Activated naive CD4-positive, alpha-beta T cell (primary cell): ENCODE data around the gene KRT71.
"Not testable (repeated sequence)": the region's sequence is repeated elsewhere in the genome, so short reads cannot be mapped to it uniquely, and the experiment has no call there.

Source experiments
- DNase-seq, 4 experiments: peaks; one replicate each; lab custom pipeline; 2025; lab: John Stamatoyannopoulos, UW

The KRT71 gene

DNA sequence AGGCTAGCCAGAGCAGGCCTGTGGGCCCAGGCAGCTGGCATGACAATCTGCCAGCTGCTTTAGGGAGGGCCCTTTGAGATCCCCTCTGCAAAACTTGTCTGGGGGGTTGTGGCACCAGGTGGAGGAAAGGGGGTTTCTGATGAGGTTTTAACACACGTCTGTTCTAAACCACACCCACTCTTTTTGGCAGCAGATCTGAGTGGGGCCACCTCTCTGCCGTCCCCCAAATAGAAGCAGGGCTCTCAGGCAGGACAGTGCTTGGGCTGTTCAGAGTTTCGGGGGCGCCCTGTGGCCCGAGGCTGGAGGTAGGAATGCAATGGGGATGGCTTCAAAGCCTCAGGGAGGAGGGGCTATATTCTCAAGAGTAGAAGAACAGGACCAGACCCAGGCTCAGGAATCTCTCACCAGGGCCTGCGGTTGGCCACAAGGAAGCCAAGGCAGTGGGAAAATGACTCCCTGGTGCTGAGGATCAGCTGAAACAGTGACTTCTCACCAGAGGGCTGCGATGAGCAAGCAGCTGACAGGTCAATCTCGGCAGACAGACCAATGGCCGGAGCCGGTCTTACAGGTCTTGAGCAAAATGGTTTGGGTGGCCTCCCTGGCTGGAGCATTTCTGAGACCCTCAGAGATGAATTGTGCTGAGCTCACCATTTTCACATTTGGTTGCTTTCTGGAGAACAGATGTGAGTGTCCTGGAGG is 31.2 kb downstream of the KRT71 start:
- no peak for DNase-seq

DNA sequence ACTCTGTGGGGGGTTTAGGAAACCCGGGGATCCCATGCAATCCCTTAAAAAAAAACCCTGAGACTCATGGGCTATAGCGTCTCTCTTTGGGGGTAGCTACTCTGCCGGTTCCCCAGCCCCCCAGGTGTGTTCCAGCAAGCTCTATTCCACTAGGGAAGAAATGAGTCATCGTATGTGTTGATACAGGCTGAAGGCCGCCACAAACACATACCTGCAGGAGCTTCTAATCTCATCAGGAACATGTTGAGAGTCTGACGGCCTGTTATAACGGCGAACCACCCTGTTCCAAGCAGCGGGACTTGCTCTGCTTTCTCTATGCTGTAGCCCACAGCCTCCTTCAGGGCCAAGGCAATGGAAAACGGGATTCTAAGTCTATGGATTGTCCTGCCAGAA is 31.8 kb downstream of the KRT71 start:
- no peak for DNase-seq

- no peak for DNase-seq
Observed at GRCh38 chr12:52519826-52520662, 32.9 kb downstream of the KRT71 start, which contains the start of gene KRT5. KRT5 (minus strand) TSS chr12:52520394; CDS start chr12:52520296, 98 bp downstream.

DNA sequence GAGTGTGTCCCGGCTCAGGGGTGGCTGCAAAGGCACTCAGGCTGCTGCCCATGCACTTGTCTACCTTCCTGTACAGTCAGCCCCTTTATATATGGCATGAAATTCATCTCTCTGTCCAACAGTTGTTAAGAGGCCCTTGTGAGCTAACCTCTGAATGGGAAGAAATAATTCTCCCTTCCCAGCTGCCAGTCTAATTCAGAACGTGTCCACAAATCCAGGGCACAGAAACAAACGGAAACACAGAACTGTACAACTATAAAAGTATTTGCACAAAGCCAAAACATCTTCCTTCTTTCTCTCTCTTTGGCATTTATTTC is 33.6 kb downstream of the KRT71 start:
- no peak for DNase-seq

DNA sequence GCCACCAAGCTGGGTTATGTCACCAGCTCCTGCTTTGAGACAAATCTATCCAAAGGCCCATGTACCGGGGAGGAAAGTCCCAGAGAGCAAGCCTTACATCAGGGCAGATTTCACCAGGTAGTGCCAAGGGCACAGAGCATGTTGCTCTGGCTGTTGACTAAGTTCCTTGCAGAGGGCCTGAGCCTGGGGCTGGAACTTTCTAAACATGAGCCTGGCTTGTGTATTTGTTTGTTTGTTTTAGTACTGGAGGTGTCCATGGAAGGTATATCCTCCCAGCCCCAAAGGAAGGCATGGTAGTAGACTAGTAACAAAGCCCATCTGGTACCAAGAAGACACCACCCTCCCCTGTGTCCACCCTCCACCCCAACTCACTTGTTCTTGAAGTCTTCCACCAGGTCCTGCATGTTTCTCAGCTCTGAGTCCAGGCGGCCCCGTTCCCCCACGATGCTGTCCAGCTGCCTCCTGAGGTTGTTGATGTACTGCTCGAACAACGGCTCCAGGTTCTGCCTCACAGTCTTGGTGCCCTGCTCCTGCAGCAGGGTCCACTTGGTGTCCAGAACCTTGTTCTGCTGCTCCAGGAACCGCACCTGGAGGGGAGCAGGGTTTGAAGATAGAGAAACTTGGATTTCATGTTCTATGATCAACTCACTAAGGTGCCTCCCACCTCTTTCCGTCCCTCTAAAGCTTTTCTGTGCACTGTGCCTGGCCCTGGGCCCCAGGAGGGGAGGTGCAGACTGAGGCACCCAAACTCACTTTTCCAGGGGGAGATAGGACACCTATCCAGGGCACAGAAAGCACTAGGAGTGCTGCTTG is 34.2 kb downstream of the KRT71 start:
- no peak for DNase-seq

- no peak for DNase-seq
Observed at GRCh38 chr12:52517888-52518287, 35.1 kb downstream of the KRT71 start.

DNA sequence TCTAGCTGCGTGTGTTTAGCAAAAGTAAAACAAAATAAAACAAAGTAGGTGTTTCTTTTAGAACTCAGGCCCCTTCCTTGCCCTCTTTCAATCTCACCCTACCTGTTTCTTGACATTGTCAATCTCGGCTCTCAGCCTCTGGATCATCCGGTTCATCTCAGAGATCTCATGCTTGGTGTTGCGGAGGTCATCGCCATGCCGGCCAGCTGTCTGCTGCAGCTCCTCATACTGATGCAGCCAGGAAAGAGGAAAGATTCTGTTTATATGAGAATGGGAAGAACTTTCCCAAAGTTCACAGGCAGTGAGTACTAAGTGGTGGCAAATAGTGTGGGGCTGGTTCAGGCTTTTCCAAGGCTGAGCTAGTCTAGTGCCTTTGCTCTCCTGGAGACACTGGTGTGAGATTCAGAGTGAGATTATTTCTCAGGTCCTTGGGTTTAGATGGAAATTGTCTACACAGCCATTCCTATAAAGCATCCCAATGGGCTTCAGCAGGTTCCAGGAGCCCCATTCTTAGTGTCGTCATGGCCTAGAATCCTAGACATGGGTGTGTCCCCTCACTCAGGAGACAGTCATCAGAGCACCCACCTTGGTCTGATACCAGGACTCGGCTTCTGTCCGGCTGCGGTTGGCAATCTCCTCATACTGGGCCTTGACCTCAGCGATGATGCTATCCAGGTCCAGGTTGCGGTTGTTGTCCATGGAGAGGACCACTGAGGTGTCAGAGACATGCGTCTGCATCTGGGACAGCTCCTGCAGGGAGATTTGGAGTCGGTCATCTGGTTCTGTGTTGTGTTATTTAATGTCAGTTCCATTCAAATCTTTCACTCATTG is 35.7 kb downstream of the KRT71 start:
- DNase-seq: no peak

DNA sequence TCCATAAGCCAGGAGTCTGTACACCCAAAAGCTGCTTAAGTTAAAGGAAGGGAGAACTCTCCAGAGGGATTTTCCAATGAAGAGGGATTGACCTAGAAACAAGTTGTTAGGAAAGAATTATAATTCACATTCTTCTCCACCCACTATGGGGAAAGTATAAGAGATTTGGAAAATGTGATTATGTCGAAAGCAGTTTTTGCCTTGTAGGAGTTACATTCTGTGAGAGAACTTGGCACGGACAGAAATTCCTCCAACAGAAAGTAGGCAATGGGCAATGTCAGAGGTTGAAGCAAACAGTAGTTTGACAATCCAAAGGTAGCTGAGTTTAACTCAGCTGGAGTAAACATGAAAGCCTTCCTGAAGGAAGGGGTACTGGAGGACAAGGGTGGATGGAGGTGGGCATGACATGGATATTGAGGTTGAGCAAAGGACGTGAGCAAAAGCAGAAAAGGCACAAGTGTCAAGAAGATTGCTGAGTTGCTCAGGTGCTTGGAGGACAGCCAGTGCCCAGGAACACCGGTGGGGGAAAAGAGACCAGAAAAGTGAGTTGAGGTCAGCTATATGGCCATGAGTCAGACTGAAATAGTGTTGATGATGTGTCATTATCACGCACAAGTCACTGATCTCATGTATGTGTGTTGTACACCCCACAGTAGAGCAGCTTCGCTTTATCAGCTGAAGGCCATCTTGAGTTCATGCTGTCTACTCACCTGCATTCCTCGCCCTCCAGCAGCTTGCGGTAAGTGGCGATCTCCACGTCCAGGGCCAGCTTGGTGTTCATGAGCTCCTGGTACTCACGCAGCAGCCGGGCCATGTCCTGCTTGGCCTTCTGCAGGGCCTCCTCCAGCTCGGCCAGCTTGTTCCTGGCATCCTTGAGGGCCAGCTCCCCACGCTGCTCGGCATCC is 36.8 kb downstream of the KRT71 start:
- no peak for DNase-seq

DNA sequence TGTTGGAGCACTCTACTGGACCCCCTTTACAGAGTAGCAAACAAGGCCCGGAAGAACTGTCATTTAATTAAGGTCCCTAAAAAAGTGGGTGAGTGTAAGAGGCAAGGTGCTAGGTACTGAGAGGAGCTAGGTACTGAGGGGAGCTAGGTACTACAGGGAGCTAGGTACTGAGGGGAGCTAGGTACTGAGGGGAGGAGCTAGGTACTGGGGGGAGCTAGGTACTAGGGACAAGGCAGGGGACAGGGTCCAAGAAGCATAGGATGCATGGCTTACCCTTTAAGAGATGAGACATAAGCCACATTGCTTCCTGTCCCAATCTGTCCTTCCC is 37.7 kb downstream of the KRT71 start:
- no peak for DNase-seq

- no peak for DNase-seq
Observed at GRCh38 chr12:52514471-52515318, 38.2 kb downstream of the KRT71 start.

- DNase-seq: no peak
Observed at GRCh38 chr12:52513736-52514135, 39.2 kb downstream of the KRT71 start.

GRCh38 chr12:52508211-52508610 is 44.7 kb downstream of the KRT71 start:
- DNase-seq: no peak

GRCh38 chr12:52506858-52507715 is 45.9 kb downstream of the KRT71 start:
- no peak for DNase-seq

DNA sequence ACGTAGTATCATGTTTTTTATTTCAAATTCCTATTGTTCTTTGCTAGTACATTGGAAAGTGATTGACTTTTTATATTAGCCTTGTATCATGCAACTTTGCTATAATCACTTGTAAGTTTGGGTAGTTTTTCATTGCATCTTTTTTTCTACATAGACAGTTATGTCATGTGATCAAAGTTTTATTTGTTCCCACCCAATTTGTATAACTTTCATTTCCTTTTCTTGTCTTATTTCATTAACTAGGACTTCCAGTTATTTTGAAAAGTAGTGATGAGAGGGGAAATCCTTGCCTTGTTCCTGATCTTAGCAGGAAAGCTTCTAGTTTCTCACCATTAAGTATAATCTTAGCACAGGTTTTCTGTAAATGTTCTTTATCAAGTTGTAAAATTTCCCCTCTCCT is 50.1 kb downstream of the KRT71 start:
- DNase-seq: no peak

DNA sequence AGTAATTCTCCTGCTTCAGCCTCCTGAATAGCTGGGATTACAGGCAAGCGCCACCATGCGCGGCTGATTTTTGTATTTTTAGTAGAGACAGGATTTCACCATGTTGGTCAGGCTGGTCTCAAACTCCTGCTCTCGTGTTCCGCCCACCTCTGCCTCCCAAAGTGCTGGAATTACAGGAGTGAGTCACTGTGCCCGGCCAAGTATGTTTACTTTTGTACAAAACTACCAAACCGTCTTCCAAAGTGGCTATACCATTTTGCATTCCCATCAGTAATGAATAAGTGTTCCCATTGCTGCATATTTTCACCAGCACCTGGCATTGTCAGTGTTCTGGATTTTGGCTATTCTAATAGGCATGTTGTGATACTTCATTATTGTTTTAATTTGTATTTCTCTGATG is 51.5 kb downstream of the KRT71 start:
- DNase-seq: no peak

GRCh38 chr12:52500574-52500973 is 52.4 kb downstream of the KRT71 start:
- not testable (repeated sequence) for DNase-seq

DNA sequence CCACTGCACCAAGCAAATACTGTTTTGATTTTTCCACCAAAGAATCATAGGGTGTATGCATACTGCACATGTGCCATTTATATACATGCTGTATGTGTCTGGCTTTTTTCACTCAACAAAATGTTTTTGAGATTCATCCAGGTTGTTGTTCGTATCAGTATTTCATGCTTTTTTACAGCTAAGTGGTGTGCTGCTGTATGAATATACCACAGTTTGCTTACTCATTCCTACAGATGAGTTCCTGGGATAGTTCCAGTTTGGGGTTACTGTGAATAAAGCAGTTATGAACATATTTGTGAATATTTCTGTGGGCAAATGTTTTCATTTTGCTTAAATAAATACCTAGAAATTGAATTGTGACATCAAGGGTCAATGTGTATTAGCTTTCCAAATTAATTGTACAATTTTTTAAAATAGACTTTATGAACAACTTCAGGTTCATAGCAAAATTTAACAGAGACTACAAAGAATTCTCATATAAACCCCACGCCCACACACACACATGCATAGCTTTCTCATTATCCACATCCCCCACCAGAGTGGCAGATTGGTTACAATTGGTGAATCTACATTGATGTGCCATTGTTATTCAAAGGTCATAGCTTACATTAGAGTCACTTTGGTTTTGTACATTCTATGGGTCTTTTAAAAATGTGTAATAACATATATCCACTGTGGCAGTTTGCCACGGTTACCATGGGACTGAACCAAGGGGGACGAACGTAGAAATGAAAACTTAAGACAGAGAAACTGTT is 53.0 kb downstream of the KRT71 start:
- DNase-seq: no peak

DNA sequence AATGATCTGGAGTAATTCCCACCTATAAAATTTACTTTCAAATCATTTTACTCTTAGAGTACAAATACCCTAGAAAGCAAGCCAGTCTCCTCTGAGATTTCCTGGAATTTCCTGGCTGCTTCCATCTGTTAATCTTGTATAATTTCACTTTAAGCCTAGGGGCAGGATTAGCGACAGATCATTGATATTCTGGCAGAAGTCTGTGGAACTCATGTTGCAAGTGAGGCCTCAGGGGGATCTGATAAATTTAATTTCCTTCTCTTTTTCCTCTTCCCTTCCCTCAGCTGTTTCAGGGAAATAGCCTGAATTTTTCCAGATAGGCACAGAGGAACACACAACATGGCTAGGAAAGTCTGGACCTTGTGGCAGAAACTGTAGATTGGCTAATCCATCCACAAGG is 54.0 kb downstream of the KRT71 start:
- DNase-seq: no peak
